Fibroblast of pulmonary artery (primary cell): ENCODE data around the gene RBAK.
"Not testable (repeated sequence)": the region's sequence is repeated elsewhere in the genome, so short reads cannot be mapped to it uniquely, and the experiment has no call there.

Experiments used
- DNase-seq: peaks from one replicate; pipeline ENCODE4 v3.0.0-alpha.2; 2010; ENCODE audit warnings: low read depth
- H3K4me3 ChIP-seq: replicated peaks from 2 replicates; pipeline ENCODE4 v1.5.1; 2011; ENCODE audit warnings: low read depth, mild to moderate bottlenecking, control low read depth, low read length, moderate library complexity
- CTCF ChIP-seq: IDR thresholded peaks from 2 replicates; pipeline ENCODE4 v1.5.1; 2011; ENCODE audit warnings: mild to moderate bottlenecking, control low read depth, low read length, inconsistent platforms; ENCODE audit errors: missing control alignments

RBAK gene

GRCh38 chr7:5035276-5035675, 10.4 kb upstream of the RBAK start:
- no peak for DNase-seq
- H3K4me3 ChIP-seq: no peak overlapping the region
- no peak for TF ChIP-seq CTCF

DNA sequence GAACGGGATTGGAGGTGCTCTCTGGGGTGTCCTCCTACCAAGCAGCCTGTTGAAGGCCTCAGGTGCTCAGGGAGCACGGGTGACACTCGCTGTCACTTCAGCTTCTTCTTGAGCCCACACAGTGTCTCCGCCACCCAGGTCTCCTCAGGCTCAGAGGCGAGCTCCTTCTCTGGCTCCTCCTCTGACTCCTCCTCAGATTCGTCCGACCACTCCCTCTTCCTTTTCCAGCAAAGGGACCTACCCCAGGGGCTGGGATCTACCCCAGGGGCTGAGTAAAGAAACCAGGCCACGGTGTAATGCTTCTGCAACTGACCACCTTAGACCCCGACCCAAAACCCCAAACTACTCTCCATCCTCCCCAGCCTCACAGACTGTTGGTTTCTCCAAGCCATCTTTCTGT, 9.2 kb upstream of the RBAK start:
- DNase-seq: no peak
- no peak for TF ChIP-seq CTCF
- no peak overlapping the region for H3K4me3 ChIP-seq

- no peak for DNase-seq
- no peak overlapping the region for H3K4me3 ChIP-seq
- TF ChIP-seq CTCF: no peak
Observed at GRCh38 chr7:5041047-5041446, 4.6 kb upstream of the RBAK start.

GRCh38 chr7:5043661-5044060, 2.0 kb upstream of the RBAK start:
- no peak for DNase-seq

GRCh38 chr7:5046397-5046732, 705 bp downstream of the RBAK start:
- DNase-seq: not testable (repeated sequence)
- H3K4me3 ChIP-seq: peak overlapping the region; percentile 75

More at GRCh38 chr7:5043661-5044060, 2.0 kb upstream of the RBAK start:
- no peak overlapping the region for H3K4me3 ChIP-seq
- no peak for TF ChIP-seq CTCF

DNA sequence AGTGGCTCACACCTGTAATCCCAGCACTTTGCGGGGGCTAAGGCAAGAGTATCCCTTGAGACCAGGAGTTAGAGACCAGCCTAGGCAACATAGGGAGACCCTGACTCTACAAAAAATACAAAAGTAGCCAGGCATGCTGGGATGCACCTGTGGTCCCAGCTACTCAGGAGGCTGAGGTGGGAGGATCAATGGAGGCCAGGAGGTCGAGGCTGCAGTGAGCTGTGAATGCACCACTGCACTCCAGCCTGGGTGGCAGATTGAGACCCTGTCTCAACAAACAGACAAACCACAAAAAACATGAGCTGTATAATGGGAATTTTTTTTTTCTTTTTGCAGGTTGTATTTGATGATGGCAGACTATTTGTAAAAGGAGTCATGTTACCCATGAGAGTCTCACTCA, 1.5 kb downstream of the RBAK start:
- H3K4me3 ChIP-seq, DNase-seq: not testable (repeated sequence)

DNA sequence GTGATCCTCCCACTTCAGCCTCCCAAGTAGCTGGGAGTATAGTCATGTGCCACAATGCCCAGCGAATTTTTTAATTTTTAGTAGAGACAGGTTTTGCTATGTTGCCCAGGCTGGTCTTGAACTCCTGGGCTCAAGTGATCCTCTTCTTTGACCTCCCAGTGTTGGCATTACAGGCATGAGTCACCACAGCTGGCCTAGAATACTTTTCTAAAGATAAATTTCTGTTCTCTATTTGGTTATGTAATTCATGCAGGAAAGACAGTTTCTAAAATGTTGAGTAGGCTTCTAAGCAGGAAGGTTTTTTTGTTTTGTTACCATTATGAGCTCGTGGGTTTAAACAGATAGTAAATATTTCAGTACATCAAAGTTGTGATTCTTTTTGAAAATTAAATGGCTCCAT, 5.0 kb downstream of the RBAK start:
- TF ChIP-seq CTCF: no peak
- DNase-seq: no peak
- no peak overlapping the region for H3K4me3 ChIP-seq

DNA sequence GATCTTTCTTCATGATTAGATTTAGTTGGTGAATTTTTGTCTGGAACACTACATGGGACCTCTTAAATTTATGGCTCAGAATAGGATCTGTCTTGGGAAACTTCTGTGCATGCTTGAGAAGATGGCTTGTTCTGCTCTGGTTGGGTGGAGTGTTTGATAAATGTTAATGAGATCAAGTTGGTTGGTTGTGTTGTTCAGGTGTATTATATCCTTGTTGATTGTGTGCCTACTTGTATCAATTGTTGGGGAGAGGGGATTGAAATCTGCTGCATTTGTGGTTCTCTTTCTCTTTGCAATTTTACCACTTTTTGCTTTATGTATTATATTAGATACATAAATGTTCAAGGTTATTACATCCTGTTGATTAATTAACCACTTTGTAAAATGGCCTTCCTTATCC, 6.1 kb downstream of the RBAK start:
- H3K4me3 ChIP-seq, DNase-seq: not testable (repeated sequence)

- DNase-seq: no peak
- no peak for TF ChIP-seq CTCF
- no peak overlapping the region for H3K4me3 ChIP-seq
Observed at GRCh38 chr7:5053175-5053574, 7.5 kb downstream of the RBAK start.
